ENCODE measurements around the gene ANKRD52.

The ANKRD52 gene

DNA sequence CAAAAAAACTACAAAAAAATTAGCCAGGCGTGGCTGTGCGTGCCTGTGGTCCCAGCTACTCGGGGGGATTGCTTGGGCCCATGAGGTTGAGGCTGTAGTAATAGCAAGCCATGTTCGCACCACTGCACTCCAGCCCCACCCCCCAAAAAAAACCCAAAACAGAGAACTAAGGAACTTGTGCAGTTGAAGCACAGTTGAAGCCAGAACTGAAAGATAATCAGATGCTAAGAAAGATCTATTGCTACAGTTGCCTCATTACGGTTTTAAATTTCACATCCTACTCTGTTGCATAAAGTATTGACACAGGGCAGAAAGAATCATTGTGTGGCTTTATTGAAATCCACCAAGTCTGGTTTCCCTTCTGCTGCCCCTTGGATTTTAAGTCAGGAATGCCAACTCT, 38.1 kb upstream of the ANKRD52 start:
- no peak overlapping the region for H3K27ac ChIP-seq (ENCODE audit: low read length)
- peaks cover 45% of the 10 kb centered on the region for H3K4me1 ChIP-seq (ENCODE audit: insufficient read depth, low read length)
- H3K27me3 ChIP-seq (ENCODE audit: insufficient read depth, low read length, poor library complexity): no peaks in the 10 kb centered on the region
- H3K36me3 ChIP-seq (ENCODE audit: insufficient read depth, low read length): peaks cover 46% of the 10 kb centered on the region
- H3K4me2 ChIP-seq (ENCODE audit: insufficient read depth, low read length): peak overlapping the region; percentile 19; the same call in 1 of the 2 replicates
- TF ChIP-seq, protein P1, sequence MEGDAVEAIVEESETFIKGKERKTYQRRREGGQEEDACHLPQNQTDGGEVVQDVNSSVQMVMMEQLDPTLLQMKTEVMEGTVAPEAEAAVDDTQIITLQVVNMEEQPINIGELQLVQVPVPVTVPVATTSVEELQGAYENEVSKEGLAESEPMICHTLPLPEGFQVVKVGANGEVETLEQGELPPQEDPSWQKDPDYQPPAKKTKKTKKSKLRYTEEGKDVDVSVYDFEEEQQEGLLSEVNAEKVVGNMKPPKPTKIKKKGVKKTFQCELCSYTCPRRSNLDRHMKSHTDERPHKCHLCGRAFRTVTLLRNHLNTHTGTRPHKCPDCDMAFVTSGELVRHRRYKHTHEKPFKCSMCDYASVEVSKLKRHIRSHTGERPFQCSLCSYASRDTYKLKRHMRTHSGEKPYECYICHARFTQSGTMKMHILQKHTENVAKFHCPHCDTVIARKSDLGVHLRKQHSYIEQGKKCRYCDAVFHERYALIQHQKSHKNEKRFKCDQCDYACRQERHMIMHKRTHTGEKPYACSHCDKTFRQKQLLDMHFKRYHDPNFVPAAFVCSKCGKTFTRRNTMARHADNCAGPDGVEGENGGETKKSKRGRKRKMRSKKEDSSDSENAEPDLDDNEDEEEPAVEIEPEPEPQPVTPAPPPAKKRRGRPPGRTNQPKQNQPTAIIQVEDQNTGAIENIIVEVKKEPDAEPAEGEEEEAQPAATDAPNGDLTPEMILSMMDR (IDR thresholded peaks at IDR 0.05; ENCODE audit: borderline replicate concordance, extremely low read depth, low read length, poor library complexity, severe bottlenecking): no peak
- no peak for TF ChIP-seq EZH2 (IDR thresholded peaks at IDR 0.05; ENCODE audit: borderline replicate concordance, low read depth, low read length, severe bottlenecking)
- no peak overlapping the region for H2AFZ ChIP-seq (ENCODE audit: low read depth, low read length)
- peaks cover 93% of the 10 kb centered on the region for H3K79me2 ChIP-seq (ENCODE audit: insufficient read depth, low read length)
- peaks cover 35% of the 10 kb centered on the region; the same call in 1 of the 2 replicates for H4K20me1 ChIP-seq (ENCODE audit: insufficient read depth, low read length)
- no peak overlapping the region for H3K9ac ChIP-seq (ENCODE audit: low read depth, low read length)
- no peak overlapping the region for H3K4me3 ChIP-seq (ENCODE audit: low read depth in 1 of 2, low read length in 2 of 2)
- ATAC-seq (ENCODE audit: insufficient read depth, low read depth) (no peak), DNase-seq (no peak)
- H3K9me3 ChIP-seq (ENCODE audit: insufficient read depth, low read length, severe bottlenecking): no peaks in the 10 kb centered on the region

DNA sequence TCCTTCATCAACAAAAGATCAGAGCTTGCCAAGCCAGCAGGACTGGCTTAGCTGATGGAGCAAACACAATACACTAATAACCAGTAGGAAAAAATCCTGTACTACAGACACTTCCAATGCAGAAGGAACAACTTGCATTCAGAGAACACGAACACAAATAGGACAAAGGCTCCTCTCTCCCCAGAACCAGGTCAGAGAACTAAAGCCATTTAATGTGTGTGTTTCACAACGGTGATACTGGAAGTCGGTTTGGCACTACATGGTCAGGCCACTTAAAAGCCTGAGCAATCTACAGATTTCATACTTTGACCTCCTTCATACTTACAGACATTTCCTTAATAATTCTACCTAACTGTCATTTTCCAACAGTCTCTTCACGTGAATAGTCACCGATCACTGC, 35.6 kb upstream of the ANKRD52 start:
- no peak for ATAC-seq (ENCODE audit: insufficient read depth, low read depth)
- Histone ChIP-seq H4K20me1 (ENCODE audit: insufficient read depth, low read length) (peaks cover 31% of the 10 kb centered on the region; the same call in 1 of the 2 replicates), H3K9me3 (ENCODE audit: insufficient read depth, low read length, severe bottlenecking) (no peaks in the 10 kb centered on the region), H3K36me3 (ENCODE audit: insufficient read depth, low read length) (peaks cover 62% of the 10 kb centered on the region), H3K4me2 (ENCODE audit: insufficient read depth, low read length) (no peak overlapping the region), H3K27me3 (ENCODE audit: insufficient read depth, low read length, poor library complexity) (no peaks in the 10 kb centered on the region), H3K79me2 (ENCODE audit: insufficient read depth, low read length) (peaks cover 96% of the 10 kb centered on the region), H3K9ac (ENCODE audit: low read depth, low read length) (no peak overlapping the region), H2AFZ (ENCODE audit: low read depth, low read length) (no peak overlapping the region), H3K27ac (ENCODE audit: low read length) (no peak overlapping the region), H3K4me3 (ENCODE audit: low read depth in 1 of 2, low read length in 2 of 2) (no peak overlapping the region), H3K4me1 (ENCODE audit: insufficient read depth, low read length) (peaks cover 30% of the 10 kb centered on the region)
- no peak for DNase-seq
- TF ChIP-seq, protein P1 (IDR thresholded peaks at IDR 0.05; ENCODE audit: borderline replicate concordance, extremely low read depth, low read length, poor library complexity, severe bottlenecking): no peak
- no peak for TF ChIP-seq EZH2 (IDR thresholded peaks at IDR 0.05; ENCODE audit: borderline replicate concordance, low read depth, low read length, severe bottlenecking)

DNA sequence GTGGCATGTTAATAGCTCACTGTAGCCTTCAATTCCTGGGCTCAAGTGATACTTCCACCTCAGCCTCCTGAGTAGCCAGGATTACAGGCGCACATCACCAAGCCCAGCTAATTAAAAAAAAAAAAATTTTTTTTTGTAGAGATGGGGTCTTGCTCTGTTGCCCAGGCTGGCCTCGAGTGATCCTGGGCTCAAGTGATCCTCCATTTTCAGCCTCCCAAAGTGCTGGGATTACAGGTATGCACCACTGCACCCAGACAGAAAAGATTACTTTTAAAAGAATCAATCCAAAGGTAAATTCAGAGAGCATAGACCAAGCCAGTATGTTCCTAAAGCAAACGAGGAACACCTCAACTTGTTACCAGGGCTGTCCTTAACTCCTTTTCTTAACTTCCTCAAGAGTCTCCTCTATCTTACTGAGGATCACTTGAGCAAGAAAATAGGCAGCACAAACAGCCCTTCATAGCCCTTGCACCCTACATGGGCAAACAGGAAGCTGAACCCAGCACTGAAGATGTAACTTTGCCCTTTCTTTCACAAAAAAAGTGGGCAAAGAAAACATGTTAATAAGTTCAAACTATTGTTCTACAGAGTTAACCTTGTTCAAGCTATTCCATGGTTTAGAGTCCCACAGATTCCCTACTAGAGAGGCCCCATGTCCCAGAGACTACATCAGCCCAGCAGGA, 30.7 kb upstream of the ANKRD52 start:
- Histone ChIP-seq H3K27ac (ENCODE audit: low read length) (no peak overlapping the region), H3K9me3 (ENCODE audit: insufficient read depth, low read length, severe bottlenecking) (no peaks in the 10 kb centered on the region), H3K36me3 (ENCODE audit: insufficient read depth, low read length) (peaks cover 56% of the 10 kb centered on the region), H4K20me1 (ENCODE audit: insufficient read depth, low read length) (peaks cover 21% of the 10 kb centered on the region; the same call in 1 of the 2 replicates), H3K4me2 (ENCODE audit: insufficient read depth, low read length) (no peak overlapping the region), H3K4me3 (ENCODE audit: low read depth in 1 of 2, low read length in 2 of 2) (no peak overlapping the region), H3K27me3 (ENCODE audit: insufficient read depth, low read length, poor library complexity) (no peaks in the 10 kb centered on the region), H2AFZ (ENCODE audit: low read depth, low read length) (no peak overlapping the region), H3K9ac (ENCODE audit: low read depth, low read length) (no peak overlapping the region), H3K79me2 (ENCODE audit: insufficient read depth, low read length) (peaks cover 75% of the 10 kb centered on the region), H3K4me1 (ENCODE audit: insufficient read depth, low read length) (no peaks in the 10 kb centered on the region)
- DNase-seq (no peak), ATAC-seq (ENCODE audit: insufficient read depth, low read depth) (0 out of 3 replicates have a peak, but pooled peaks have one; percentile 29)
- TF ChIP-seq, protein P1 (IDR thresholded peaks at IDR 0.05; ENCODE audit: borderline replicate concordance, extremely low read depth, low read length, poor library complexity, severe bottlenecking): no peak
- TF ChIP-seq EZH2 (IDR thresholded peaks at IDR 0.05; ENCODE audit: borderline replicate concordance, low read depth, low read length, severe bottlenecking): no peak

Measured in DND-41 (cell line).